K562 (cell line): ENCODE measurements around the gene SLC22A23. TPM values are rescaled to one million over a fixed set of nuclear protein-coding genes. Genes with fewer than 3 reads are reported as not detected.
A peak's percentile ranks its signal among the peaks of the same experiment; 100 is the strongest.

Experiments
- ARHGAP35 ChIP-seq: fragments of 450-650 bp; IDR thresholded peaks from 2 replicates; pipeline ENCODE4 v1.6.1; 2018; ENCODE audit not compliant: partially characterized antibody
- ATF4 ChIP-seq: fragments of 450-650 bp; formaldehyde crosslinking; IDR thresholded peaks from 2 replicates; pipeline ENCODE4 v1.4.0; 2022; ENCODE audit warnings: mild to moderate bottlenecking, moderate library complexity
- BCOR ChIP-seq: fragments of 450-650 bp; IDR thresholded peaks from 2 replicates; pipeline ENCODE4 v1.6.1; 2016
- BRF1 ChIP-seq: IDR thresholded peaks from 3 replicates; pipeline ENCODE4 v1.6.1; 2011; ENCODE audit warnings: borderline replicate concordance, mild to moderate bottlenecking; ENCODE audit not compliant: insufficient read length; ENCODE audit errors: extremely low read depth
- CCAR2 ChIP-seq: fragments of 200-400 bp; formaldehyde crosslinking; IDR thresholded peaks from 2 replicates; pipeline ENCODE4 v1.6.1; 2017; ENCODE audit warnings: mild to moderate bottlenecking, low read depth, low read length
- CHAMP1 ChIP-seq: fragments of 450-650 bp; IDR thresholded peaks from 2 replicates; pipeline ENCODE4 v1.6.1; 2016; ENCODE audit warnings: mild to moderate bottlenecking
- E2F4 ChIP-seq: sonication (generic); formaldehyde crosslinking; IDR thresholded peaks from 2 replicates; pipeline ENCODE4 v1.8.0; 2022; ENCODE audit warnings: mild to moderate bottlenecking, low read depth, missing genetic modification reagents
- E2F8 ChIP-seq: fragments of 450-650 bp; IDR thresholded peaks from 2 replicates; pipeline ENCODE4 v1.7.1; 2018; ENCODE audit warnings: mild to moderate bottlenecking, low read depth; ENCODE audit not compliant: partially characterized antibody
- EGR1 ChIP-seq: fragments of 450-650 bp; conservative IDR thresholded peaks from 2 replicates; pipeline ENCODE4 v1.6.1; 2017; ENCODE audit warnings: mild to moderate bottlenecking
- GATAD2B ChIP-seq: fragments of 450-650 bp; IDR thresholded peaks from 2 replicates; pipeline ENCODE4 v1.6.1; 2017; ENCODE audit warnings: mild to moderate bottlenecking, borderline replicate concordance
- GTF2E2 ChIP-seq: fragments of 200-800 bp; sonication (Bioruptor generic); IDR thresholded peaks from 2 replicates; pipeline ENCODE4 v1.6.1; 2016; ENCODE audit warnings: missing genetic modification characterization, missing compliant biosample characterization
- NEUROD1 ChIP-seq: fragments of 150-350 bp; IDR thresholded peaks from 2 replicates; pipeline ENCODE4 v1.6.1; 2014; ENCODE audit warnings: borderline replicate concordance, low read length, low read depth; ENCODE audit not compliant: partially characterized antibody
- PPARD ChIP-seq: fragments of 250-450 bp; sonication (Bioruptor Pico); IDR thresholded peaks from 2 replicates; pipeline ENCODE4 v1.8.0; 2022; ENCODE audit warnings: inconsistent platforms, mild to moderate bottlenecking, moderate library complexity
- SLC30A9 ChIP-seq: fragments of 250-450 bp; sonication (Bioruptor Pico); IDR thresholded peaks from 2 replicates; pipeline ENCODE4 v1.8.0; 2022; ENCODE audit warnings: mild to moderate bottlenecking, moderate library complexity
- SMARCA5 ChIP-seq: fragments of 450-650 bp; IDR thresholded peaks from 2 replicates; pipeline ENCODE4 v1.6.1; 2016
- STAG1 ChIP-seq: sonication (generic); formaldehyde crosslinking; IDR thresholded peaks from 2 replicates; pipeline ENCODE4 v1.5.0; 2020; ENCODE audit warnings: missing genetic modification reagents, borderline replicate concordance
- USF1 ChIP-seq: sonication (generic); formaldehyde crosslinking; IDR thresholded peaks from 2 replicates; pipeline ENCODE4 v1.9.0; 2022; ENCODE audit warnings: mild to moderate bottlenecking, missing genetic modification reagents
- ZNF146 ChIP-seq: IDR thresholded peaks from one replicate; pipeline ENCODE4 v1.6.1; 2018; ENCODE audit warnings: missing compliant biosample characterization; ENCODE audit not compliant: unreplicated experiment
- ZNF165 ChIP-seq: fragments of 250-450 bp; sonication (Bioruptor Pico); IDR thresholded peaks from 2 replicates; pipeline ENCODE4 v1.4.0; 2020; ENCODE audit warnings: borderline replicate concordance
- ZNF263 ChIP-seq: sonication (generic); formaldehyde crosslinking; IDR thresholded peaks from 2 replicates; pipeline ENCODE4 v1.8.0; 2022; ENCODE audit warnings: mild to moderate bottlenecking, missing genetic modification reagents, borderline replicate concordance
- ZNF778 ChIP-seq: fragments of 450-650 bp; formaldehyde crosslinking; IDR thresholded peaks from 2 replicates; pipeline ENCODE4 v1.4.0; 2020; ENCODE audit warnings: mild to moderate bottlenecking, moderate library complexity
- ZSCAN32 ChIP-seq: fragments of 450-650 bp; formaldehyde crosslinking; IDR thresholded peaks from 2 replicates; pipeline ENCODE4 v1.4.0; 2020; ENCODE audit warnings: mild to moderate bottlenecking, moderate library complexity
- ZZZ3 ChIP-seq: fragments of 450-650 bp; IDR thresholded peaks from 2 replicates; pipeline ENCODE4 v1.6.1; 2016; ENCODE audit warnings: antibody characterized with exemption, mild to moderate bottlenecking, moderate library complexity
- polyA plus RNA-seq, 8 experiments: library from polyadenylated mRNA; depleted of rRNA in 4 of 8; stranded (reverse) in 5 of 8; unstranded in 3 of 8; fragments of >200 nt; fragmentation: Nextera tagmentation in 2 of 8; fragmentation: Illumina TruSeq in 1 of 8; extraction: Ambion mirVana in 2 of 8; extraction: Trizol in 1 of 8; gene quantifications; 2 replicates each; pipeline versions ENCODE4 v1.2.1 to v1.2.3, GENCODE V29; 2011 to 2014; ENCODE audit warnings: inconsistent platforms in 1 of 8, missing spikeins in 1 of 8
- total RNA-seq, 7 experiments: library from RNA; depleted of rRNA in 6 of 7; stranded (reverse); fragments of >200 nt in 6 of 7; fragmentation: Illumina TruSeq in 2 of 7; extraction: Trizol in 2 of 7; gene quantifications; 2 replicates each; pipeline versions ENCODE4 v1.2.1 to v1.2.3, GENCODE V29; 2011 to 2021; ENCODE audit warnings: low replicate concordance in 1 of 7

Gene SLC22A23
- total and polyA plus RNA-seq, 9 of the 15 experiments (the other 6 are each of a cell fraction or from before 2014, with no cell fraction given): 0.30 to 8.7 (median 2.5) TPM

- TF ChIP-seq E2F8: peak; percentile 82
- TF ChIP-seq E2F4: no peak
- TF ChIP-seq NEUROD1: peak; percentile 47
- TF ChIP-seq USF1 (CRISPR knock-in tag): no peak
- TF ChIP-seq ZZZ3: no peak
- TF ChIP-seq BCOR: no peak
- TF ChIP-seq GTF2E2 (tag): no peak
- no peak for TF ChIP-seq ZNF146 (CRISPR knock-in tag)
- TF ChIP-seq EGR1: peak; percentile 76
- TF ChIP-seq BRF1: no peak
- TF ChIP-seq CHAMP1: no peak
- no peak for TF ChIP-seq ZNF778
- no peak for TF ChIP-seq ZNF263
- no peak for TF ChIP-seq STAG1 (CRISPR knock-in tag)
- no peak for TF ChIP-seq ARHGAP35
- TF ChIP-seq SLC30A9 (CRISPR knock-in tag): no peak
- no peak; the same call in 1 of the 2 replicates for TF ChIP-seq SMARCA5
- no peak for TF ChIP-seq ZSCAN32
- peak; percentile 79 for TF ChIP-seq ATF4 (CRISPR knock-in tag)
- TF ChIP-seq ZNF165: no peak
- no peak for TF ChIP-seq PPARD (CRISPR knock-in tag)
- peak; percentile 71; the same call in 1 of the 2 replicates for TF ChIP-seq GATAD2B
- no peak for TF ChIP-seq CCAR2
Observed at GRCh38 chr6:3383525-3383924, 73.3 kb downstream of the SLC22A23 start (continued).
